Measurements from ENCODE around the gene FADS3. TPM values are rescaled to one million over a fixed set of nuclear protein-coding genes. Genes with fewer than 3 reads are reported as not detected.

Gene FADS3
- total and polyA plus RNA-seq, 9 of the 15 experiments (the other 6 are each of a cell fraction or from before 2014, with no cell fraction given), result 0.97 to 148 (median 92.7) TPM

DNA sequence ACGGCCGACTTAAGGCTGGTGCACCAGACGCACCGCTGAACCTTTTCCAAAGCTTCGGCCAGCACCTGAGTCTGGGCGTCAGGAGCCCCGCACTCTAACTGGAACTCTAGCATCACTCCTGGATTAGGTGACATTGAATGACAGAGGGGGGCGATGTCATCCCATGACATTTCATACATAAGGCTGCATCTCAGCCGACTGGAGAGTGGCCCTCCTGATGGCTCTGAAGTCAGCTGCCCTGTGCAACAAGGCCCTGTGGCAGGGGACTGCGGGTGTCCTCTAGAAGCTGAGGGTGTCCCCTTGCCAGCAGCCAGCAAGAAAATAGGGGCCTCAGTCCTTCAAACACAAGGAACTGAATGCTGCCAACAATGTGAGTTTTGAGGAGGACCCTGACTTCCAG is 10.1 kb upstream of the FADS3 start (continued):
- TF ChIP-seq SLC30A9 (CRISPR knock-in tag; IDR thresholded peaks at IDR 0.05) (no peak), KLF1 (tag; IDR thresholded peaks at IDR 0.05) (no peak), ARID2 (IDR thresholded peaks at IDR 0.05) (0 out of 2 replicates have a peak, but pooled peaks have one; percentile 43), RAD21 (CRISPR knock-in tag; conservative IDR thresholded peaks at IDR 0.05 in 1 of 2, IDR thresholded peaks at IDR 0.05 in 1 of 2) (peak; percentile 44 to 80; a peak in 3 of 4 replicates), EHMT2 (IDR thresholded peaks at IDR 0.05) (no peak), ZNF224 (CRISPR knock-in tag; IDR thresholded peaks at IDR 0.05) (no peak), HNRNPL (IDR thresholded peaks at IDR 0.05; ENCODE audit: low read depth, low read length) (no peak), ZEB2 (IDR thresholded peaks at IDR 0.05) (no peak), FOXP1 (CRISPR knock-in tag; IDR thresholded peaks at IDR 0.05) (no peak), CHD2 (IDR thresholded peaks at IDR 0.05; ENCODE audit: low read depth, low read length) (no peak), JUN (IDR thresholded peaks at IDR 0.05; ENCODE audit: borderline replicate concordance, low read depth, low read length) (no peak), JUN (CRISPR knock-in tag; IDR thresholded peaks at IDR 0.05; ENCODE audit: borderline replicate concordance) (no peak), HMG20B (CRISPR knock-in tag; IDR thresholded peaks at IDR 0.05) (no peak), TOE1 (IDR thresholded peaks at IDR 0.05; ENCODE audit: borderline replicate concordance) (no peak), TOE1 (CRISPR knock-in tag; IDR thresholded peaks at IDR 0.05; ENCODE audit: borderline replicate concordance, low read depth) (no peak), ZFP36 (IDR thresholded peaks at IDR 0.05; ENCODE audit: low read depth, low read length, partially characterized antibody) (no peak), HNRNPH1 (optimal IDR thresholded peaks at IDR 0.05; ENCODE audit: low read depth, low read length) (no peak), ZNF766 (CRISPR knock-in tag; conservative IDR thresholded peaks at IDR 0.05) (no peak)
- TF ChIP-seq, protein P1, sequence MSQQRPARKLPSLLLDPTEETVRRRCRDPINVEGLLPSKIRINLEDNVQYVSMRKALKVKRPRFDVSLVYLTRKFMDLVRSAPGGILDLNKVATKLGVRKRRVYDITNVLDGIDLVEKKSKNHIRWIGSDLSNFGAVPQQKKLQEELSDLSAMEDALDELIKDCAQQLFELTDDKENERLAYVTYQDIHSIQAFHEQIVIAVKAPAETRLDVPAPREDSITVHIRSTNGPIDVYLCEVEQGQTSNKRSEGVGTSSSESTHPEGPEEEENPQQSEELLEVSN (IDR thresholded peaks at IDR 0.05; ENCODE audit: borderline replicate concordance in 1 of 2, extremely low read depth in 1 of 2, insufficient read depth in 1 of 2, insufficient read length in 1 of 2, low read depth in 1 of 2, low read length in 1 of 2, poor library complexity in 1 of 2, severe bottlenecking in 1 of 2), result no peak
- TF ChIP-seq, protein P2, sequence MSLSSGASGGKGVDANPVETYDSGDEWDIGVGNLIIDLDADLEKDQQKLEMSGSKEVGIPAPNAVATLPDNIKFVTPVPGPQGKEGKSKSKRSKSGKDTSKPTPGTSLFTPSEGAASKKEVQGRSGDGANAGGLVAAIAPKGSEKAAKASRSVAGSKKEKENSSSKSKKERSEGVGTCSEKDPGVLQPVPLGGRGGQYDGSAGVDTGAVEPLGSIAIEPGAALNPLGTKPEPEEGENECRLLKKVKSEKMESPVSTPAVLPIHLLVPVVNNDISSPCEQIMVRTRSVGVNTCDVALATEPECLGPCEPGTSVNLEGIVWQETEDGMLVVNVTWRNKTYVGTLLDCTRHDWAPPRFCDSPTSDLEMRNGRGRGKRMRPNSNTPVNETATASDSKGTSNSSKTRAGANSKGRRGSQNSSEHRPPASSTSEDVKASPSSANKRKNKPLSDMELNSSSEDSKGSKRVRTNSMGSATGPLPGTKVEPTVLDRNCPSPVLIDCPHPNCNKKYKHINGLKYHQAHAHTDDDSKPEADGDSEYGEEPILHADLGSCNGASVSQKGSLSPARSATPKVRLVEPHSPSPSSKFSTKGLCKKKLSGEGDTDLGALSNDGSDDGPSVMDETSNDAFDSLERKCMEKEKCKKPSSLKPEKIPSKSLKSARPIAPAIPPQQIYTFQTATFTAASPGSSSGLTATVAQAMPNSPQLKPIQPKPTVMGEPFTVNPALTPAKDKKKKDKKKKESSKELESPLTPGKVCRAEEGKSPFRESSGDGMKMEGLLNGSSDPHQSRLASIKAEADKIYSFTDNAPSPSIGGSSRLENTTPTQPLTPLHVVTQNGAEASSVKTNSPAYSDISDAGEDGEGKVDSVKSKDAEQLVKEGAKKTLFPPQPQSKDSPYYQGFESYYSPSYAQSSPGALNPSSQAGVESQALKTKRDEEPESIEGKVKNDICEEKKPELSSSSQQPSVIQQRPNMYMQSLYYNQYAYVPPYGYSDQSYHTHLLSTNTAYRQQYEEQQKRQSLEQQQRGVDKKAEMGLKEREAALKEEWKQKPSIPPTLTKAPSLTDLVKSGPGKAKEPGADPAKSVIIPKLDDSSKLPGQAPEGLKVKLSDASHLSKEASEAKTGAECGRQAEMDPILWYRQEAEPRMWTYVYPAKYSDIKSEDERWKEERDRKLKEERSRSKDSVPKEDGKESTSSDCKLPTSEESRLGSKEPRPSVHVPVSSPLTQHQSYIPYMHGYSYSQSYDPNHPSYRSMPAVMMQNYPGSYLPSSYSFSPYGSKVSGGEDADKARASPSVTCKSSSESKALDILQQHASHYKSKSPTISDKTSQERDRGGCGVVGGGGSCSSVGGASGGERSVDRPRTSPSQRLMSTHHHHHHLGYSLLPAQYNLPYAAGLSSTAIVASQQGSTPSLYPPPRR (CRISPR knock-in tag; IDR thresholded peaks at IDR 0.05; ENCODE audit: borderline replicate concordance), result no peak
- TF ChIP-seq, protein P3, sequence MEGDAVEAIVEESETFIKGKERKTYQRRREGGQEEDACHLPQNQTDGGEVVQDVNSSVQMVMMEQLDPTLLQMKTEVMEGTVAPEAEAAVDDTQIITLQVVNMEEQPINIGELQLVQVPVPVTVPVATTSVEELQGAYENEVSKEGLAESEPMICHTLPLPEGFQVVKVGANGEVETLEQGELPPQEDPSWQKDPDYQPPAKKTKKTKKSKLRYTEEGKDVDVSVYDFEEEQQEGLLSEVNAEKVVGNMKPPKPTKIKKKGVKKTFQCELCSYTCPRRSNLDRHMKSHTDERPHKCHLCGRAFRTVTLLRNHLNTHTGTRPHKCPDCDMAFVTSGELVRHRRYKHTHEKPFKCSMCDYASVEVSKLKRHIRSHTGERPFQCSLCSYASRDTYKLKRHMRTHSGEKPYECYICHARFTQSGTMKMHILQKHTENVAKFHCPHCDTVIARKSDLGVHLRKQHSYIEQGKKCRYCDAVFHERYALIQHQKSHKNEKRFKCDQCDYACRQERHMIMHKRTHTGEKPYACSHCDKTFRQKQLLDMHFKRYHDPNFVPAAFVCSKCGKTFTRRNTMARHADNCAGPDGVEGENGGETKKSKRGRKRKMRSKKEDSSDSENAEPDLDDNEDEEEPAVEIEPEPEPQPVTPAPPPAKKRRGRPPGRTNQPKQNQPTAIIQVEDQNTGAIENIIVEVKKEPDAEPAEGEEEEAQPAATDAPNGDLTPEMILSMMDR (IDR thresholded peaks at IDR 0.05 in 2 of 3, conservative IDR thresholded peaks at IDR 0.05 in 1 of 3; ENCODE audit: insufficient read depth in 2 of 3, low read depth in 1 of 3, low read length in 3 of 3), result peak; percentile 38 to 53 (median 43); a peak in 4 of 6 replicates

Data from K562 (cell line).